ENCODE data around the gene GPR171. TPM values are rescaled to one million over a fixed set of nuclear protein-coding genes. Genes with fewer than 3 reads are reported as not detected.

Gene GPR171
- total RNA-seq, 4 donors from 2014 or later, result 1.7 to 8.7 (median 2.3) TPM

DNA sequence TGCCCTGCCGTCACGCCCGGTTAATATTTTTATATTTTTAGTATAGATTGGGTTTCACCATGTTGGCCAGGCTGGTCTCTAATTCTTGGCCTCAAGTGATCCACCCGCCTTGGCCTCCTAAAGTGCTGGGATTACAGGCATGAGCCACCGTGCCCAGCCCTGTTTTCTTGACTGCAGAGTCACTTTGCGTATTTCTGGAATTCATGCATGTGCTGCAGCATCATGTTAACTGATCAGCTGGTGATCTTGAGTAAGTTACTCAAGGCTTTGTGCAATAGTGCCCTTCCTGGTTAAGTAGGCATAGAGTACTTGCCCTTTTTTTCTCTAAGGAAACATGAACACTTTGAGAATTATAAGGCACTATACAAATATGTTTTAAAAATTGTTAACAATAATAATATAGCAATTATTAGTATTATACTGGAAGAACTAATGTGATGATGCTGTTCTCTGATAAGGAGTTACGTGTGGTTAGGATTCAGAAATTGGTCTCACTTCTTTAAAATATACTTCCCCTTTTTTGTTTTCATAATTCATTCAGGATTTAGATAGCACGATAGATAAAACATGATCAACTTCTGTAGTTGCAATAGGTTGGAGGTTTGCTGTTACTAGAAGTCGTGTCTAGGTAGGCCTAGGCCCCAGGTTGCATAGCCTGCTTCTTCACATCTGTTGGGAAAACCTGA lies 33.6 kb downstream of the GPR171 start:
- no peak for DNase-seq
- Histone ChIP-seq H3K9me3 (no peaks in the 10 kb centered on the region), H3K4me3 (replicated peaks in 1 of 3) (no peak overlapping the region), H3K36me3 (no peaks in the 10 kb centered on the region), H3K4me1 (peaks cover 0 to 9% of the 10 kb centered on the region in 2 donors), H3K27ac (no peak overlapping the region), H3K27me3 (no peaks in the 10 kb centered on the region)
- intact Hi-C loops (cut with DNase I), result loop anchor here (10.0 kb wide), 1 partner anchor 115 kb away; no protein-coding TSS in a partner anchor
- WGBS, 2 donors, result 87 to 95% methylated on average over 9 of the region's 9 CpGs
- no peak for TF ChIP-seq POLR2A (IDR thresholded peaks at IDR 0.05)
- TF ChIP-seq, protein P1, sequence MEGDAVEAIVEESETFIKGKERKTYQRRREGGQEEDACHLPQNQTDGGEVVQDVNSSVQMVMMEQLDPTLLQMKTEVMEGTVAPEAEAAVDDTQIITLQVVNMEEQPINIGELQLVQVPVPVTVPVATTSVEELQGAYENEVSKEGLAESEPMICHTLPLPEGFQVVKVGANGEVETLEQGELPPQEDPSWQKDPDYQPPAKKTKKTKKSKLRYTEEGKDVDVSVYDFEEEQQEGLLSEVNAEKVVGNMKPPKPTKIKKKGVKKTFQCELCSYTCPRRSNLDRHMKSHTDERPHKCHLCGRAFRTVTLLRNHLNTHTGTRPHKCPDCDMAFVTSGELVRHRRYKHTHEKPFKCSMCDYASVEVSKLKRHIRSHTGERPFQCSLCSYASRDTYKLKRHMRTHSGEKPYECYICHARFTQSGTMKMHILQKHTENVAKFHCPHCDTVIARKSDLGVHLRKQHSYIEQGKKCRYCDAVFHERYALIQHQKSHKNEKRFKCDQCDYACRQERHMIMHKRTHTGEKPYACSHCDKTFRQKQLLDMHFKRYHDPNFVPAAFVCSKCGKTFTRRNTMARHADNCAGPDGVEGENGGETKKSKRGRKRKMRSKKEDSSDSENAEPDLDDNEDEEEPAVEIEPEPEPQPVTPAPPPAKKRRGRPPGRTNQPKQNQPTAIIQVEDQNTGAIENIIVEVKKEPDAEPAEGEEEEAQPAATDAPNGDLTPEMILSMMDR (IDR thresholded peaks at IDR 0.05), result no peak

DNA sequence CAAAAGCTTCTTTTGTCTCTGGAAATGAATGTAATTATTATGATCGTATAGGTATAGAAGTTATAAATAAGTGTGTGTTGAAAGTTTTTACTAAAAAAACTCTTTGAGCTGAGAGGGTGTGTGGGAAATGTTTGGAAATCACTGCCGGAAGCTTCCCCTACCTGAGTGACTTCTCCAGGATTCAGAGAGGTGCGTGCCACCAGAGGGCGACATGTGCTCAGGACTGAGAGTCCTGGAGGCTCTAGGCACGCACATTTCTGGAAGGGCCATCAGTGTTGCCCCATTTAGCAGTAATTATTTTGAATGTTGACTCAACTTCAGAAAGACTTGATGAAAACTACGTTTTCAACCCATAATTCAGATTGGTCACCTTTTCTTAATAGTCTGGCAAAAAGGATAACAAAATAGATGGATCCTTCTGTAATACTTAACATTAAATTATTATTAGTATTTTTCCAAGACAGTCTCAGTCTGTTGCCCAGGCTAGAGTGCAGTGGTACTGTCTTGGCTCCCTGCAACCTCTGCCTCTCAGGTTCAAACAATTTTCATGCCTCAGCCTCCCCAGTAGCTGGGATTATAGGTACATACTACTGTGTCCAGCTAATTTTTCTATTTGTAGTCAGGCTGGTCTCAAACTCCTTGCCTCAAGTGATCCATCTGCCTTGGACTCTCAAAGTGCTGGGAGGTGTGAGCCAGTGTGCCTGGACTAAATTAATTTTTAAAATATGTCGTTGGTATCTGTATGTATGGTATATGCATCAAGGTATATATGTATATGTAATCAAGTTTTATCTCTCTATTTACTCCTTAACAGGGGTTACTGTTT lies 34.5 kb downstream of the GPR171 start:
- Histone ChIP-seq H3K27me3 (no peaks in the 10 kb centered on the region), H3K4me3 (replicated peaks in 1 of 3) (no peak overlapping the region), H3K9me3 (no peaks in the 10 kb centered on the region), H3K4me1 (peaks cover 0 to 9% of the 10 kb centered on the region in 2 donors), H3K36me3 (no peaks in the 10 kb centered on the region), H3K27ac (no peak overlapping the region)
- WGBS, 2 donors, result 22 to 25% methylated on average over 7 of the region's 7 CpGs
- intact Hi-C loops (cut with DNase I), result loop anchor here (10.0 kb wide), 1 partner anchor 116 kb away; no protein-coding TSS in a partner anchor
- TF ChIP-seq, protein P1 (IDR thresholded peaks at IDR 0.05), result peak; percentile 33 to 77 (median 58)
- TF ChIP-seq POLR2A (IDR thresholded peaks at IDR 0.05), result no peak
- DNase-seq, result peak; percentile 82 to 88

DNA sequence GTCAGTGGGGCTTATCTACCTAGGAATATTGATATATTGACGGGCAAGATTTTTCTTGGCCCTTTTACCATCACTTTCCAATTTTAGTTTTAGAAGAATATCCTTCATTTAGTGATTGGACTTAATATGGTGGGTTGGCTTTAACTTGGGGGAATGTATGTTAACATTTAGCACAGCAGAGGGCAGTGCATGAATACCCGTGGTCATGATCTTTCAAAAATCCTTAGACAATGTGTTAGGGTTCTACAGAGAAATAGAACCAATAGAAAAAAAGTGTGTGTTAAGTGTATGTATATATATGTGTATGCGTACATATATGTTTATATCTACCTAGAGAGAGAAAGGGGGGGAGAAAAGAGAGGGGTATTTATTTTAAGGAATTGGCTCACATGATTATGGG lies 36.9 kb downstream of the GPR171 start:
- no peaks in the 10 kb centered on the region for H3K36me3 ChIP-seq
- H3K27ac ChIP-seq, result no peak overlapping the region
- no peak for TF ChIP-seq POLR2A (IDR thresholded peaks at IDR 0.05)
- TF ChIP-seq, protein P1 (IDR thresholded peaks at IDR 0.05), result no peak
- H3K4me3 ChIP-seq (replicated peaks in 1 of 3), result no peak overlapping the region
- DNase-seq, result no peak
- WGBS, 2 donors, result 90 to 94% methylated on average over 3 of the region's 3 CpGs
- H3K9me3 ChIP-seq, result no peaks in the 10 kb centered on the region
- H3K27me3 ChIP-seq, result no peaks in the 10 kb centered on the region
- peaks cover 0 to 9% of the 10 kb centered on the region in 2 donors for H3K4me1 ChIP-seq
- intact Hi-C loops (cut with DNase I), result loop anchor here (10.0 kb wide), 1 partner anchor 119 kb away; no protein-coding TSS in a partner anchor

DNA sequence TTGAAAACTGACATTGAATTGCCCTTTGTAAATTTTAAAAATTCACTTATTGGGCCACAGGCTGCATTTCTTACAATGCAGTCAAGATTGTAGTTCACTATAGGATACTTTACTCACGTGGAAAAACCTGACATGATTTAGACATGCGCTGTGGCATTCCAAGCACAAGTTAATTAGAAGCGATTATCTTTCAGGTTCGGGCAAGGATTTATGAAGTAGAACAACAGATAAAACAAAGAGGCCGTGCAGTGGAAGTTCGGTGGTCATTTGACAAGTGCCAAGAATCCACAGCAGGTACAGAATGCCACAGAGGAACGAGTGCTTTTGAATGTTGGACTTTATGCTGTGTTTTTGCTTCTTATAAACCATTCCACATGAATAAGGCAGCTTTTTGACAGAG lies 37.8 kb downstream of the GPR171 start:
- no peaks in the 10 kb centered on the region for H3K36me3 ChIP-seq
- no peak for DNase-seq
- H3K27ac ChIP-seq, result no peak overlapping the region
- peaks cover 0 to 9% of the 10 kb centered on the region in 2 donors for H3K4me1 ChIP-seq
- intact Hi-C loops (cut with DNase I), result loop anchor here (10.0 kb wide), 1 partner anchor 120 kb away; no protein-coding TSS in a partner anchor
- H3K27me3 ChIP-seq, result no peaks in the 10 kb centered on the region
- no peaks in the 10 kb centered on the region for H3K9me3 ChIP-seq
- H3K4me3 ChIP-seq (replicated peaks in 1 of 3), result no peak overlapping the region
- TF ChIP-seq, protein P1 (IDR thresholded peaks at IDR 0.05), result no peak
- TF ChIP-seq POLR2A (IDR thresholded peaks at IDR 0.05), result no peak
- 87 to 91% methylated on average over 7 of the region's 7 CpGs for WGBS, 2 donors
